Upper lobe of left lung (tissue), 4 donors: Measurements from ENCODE around the gene OR51A2.

Source experiments
- EP300 ChIP-seq, 4 donors: sonication (generic); formaldehyde crosslinking; IDR thresholded peaks; one replicate each; pipeline ENCODE4 v1.5.1; 2017; ENCODE audit warnings: antibody characterized with exemption in 4 of 4, control low read depth in 2 of 4
- POLR2A ChIP-seq, 4 donors: fragments of 450-650 bp; IDR thresholded peaks; one replicate each; pipeline ENCODE4 v1.5.1; 2016 to 2017; ENCODE audit warnings: antibody characterized with exemption in 4 of 4, mild to moderate bottlenecking in 2 of 4
- POLR2AphosphoS5 ChIP-seq, 2 donors: sonication (generic); formaldehyde crosslinking; IDR thresholded peaks; one replicate each; pipeline ENCODE4 v1.5.1; 2017; ENCODE audit warnings: antibody characterized with exemption in 2 of 2
- TF ChIP-seq, protein P1 (sequence below), 6 experiments: fragments of 450-650 bp in 4 of 6; fragments of 200-600 bp in 2 of 6; sonication (generic) in 2 of 6; IDR thresholded peaks; one replicate each; pipeline ENCODE4 v1.5.1; 2016 to 2019; ENCODE audit warnings: antibody characterized with exemption in 6 of 6

DNA sequence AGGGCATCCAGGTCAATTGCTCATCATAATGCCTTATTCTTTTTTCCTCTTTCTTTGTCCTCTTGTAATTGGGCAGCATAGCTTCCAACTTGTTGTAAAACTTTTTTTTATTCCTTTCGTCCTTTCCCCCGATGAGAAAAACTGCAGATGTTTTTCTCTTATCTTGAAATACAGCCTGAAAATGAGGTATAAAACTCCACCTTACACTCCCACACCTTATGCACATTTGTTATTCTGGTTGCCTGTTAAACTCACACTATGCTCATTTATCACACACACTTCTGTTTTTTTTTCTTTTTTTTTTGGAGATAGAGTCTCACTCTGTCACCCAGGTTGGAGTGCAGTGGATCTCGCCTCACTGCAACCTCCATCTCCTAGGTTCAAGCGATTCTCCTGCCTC, 1.9 kb upstream of the OR51A2 start:
- TF ChIP-seq, protein P1, sequence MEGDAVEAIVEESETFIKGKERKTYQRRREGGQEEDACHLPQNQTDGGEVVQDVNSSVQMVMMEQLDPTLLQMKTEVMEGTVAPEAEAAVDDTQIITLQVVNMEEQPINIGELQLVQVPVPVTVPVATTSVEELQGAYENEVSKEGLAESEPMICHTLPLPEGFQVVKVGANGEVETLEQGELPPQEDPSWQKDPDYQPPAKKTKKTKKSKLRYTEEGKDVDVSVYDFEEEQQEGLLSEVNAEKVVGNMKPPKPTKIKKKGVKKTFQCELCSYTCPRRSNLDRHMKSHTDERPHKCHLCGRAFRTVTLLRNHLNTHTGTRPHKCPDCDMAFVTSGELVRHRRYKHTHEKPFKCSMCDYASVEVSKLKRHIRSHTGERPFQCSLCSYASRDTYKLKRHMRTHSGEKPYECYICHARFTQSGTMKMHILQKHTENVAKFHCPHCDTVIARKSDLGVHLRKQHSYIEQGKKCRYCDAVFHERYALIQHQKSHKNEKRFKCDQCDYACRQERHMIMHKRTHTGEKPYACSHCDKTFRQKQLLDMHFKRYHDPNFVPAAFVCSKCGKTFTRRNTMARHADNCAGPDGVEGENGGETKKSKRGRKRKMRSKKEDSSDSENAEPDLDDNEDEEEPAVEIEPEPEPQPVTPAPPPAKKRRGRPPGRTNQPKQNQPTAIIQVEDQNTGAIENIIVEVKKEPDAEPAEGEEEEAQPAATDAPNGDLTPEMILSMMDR (IDR thresholded peaks at IDR 0.05), result no peak
- TF ChIP-seq EP300 (IDR thresholded peaks at IDR 0.05), result no peak
- no peak for TF ChIP-seq POLR2AphosphoS5 (IDR thresholded peaks at IDR 0.05)
- TF ChIP-seq POLR2A (IDR thresholded peaks at IDR 0.05), result no peak
